ENCODE data around the gene EFCAB10.
"Not testable (repeated sequence)": the region's sequence is repeated elsewhere in the genome, so short reads cannot be mapped to it uniquely, and the experiment has no call there.

The EFCAB10 gene

DNA sequence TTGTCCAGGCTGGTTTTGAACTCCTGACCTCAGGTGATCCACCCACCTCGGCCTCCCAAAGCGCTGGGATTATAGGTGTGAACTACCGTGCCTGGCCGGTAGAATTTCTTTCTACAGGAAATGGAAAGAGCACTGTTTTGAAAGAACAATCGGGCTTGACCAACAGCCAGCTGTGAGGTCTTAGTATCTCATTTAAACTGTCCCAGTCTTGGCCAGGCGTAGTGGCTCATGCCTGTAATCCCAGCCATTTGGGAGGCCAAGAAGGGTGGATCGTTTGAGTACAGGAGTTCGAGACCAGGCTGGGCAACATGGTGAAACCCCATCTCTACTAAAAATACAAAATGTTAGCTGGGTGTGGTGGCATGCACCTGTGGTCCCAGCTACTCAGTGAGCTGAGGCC, 17.8 kb upstream of the EFCAB10 start:
- DNase-seq (ENCODE audit: low read depth) = not testable (repeated sequence)

DNA sequence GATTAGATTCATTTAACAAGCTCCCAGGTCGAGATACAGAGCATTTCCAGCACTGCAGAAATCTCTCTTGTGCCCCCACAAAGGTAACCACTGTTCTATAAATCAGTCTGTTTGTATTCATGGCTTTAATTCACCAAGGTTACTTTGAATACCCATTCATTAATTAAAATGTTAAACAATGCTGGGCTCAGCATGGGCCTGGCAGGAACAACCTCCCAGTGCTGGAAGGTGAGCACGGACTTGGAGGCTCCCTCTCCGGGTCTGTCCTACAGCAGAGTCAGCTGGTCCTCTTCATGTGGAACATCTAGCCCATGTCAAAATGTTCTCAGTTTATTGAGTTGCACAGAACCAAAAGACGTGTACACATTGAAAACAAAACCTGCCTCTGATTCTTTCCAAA, 15.6 kb upstream of the EFCAB10 start:
- DNase-seq (ENCODE audit: low read depth) = no peak

- DNase-seq (ENCODE audit: low read depth) = no peak
Observed at GRCh38 chr7:105594034-105594433, 12.7 kb upstream of the EFCAB10 start.

GRCh38 chr7:105591522-105591921, 10.2 kb upstream of the EFCAB10 start:
- DNase-seq (ENCODE audit: low read depth) = no peak

- DNase-seq (ENCODE audit: low read depth) = no peak
Observed at GRCh38 chr7:105590793-105591192, 9.5 kb upstream of the EFCAB10 start.

- DNase-seq (ENCODE audit: low read depth) = peak; percentile 77
Observed at GRCh38 chr7:105589356-105590077, 8.2 kb upstream of the EFCAB10 start.

DNA sequence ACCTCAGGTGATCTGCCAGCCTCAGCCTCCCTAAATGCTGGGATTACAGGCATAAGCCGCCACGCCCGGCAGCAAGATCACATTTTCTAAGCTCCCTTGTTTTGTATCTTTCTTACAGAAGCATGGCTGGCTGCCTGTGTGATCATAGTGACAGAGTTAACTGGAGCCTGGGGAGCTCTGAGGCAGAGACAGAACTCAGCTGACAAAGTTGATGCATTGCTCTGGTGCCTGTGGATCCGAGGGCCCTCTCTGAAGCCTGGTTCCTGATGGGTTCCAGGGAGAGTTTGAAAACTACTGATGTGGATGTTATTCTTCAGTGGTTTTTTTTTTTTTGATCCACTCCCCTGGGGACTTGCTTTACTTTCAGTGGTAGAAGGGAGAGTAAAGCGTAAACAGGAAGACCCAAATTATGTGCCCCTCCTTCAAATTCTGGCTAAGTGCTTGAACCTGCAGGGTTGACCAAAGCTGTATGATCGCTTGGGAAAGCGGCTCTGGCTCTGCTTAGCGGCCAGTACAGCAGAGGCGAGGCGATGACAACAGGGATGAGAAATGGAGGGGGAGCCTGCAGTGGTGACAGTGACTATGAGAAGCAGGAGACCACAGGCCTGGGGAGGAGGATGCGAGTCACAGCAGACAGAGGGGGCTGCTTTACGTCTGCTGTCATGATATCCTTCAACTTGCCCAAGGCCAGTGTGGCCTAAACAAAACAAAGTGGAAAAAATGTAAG, 6.8 kb upstream of the EFCAB10 start:
- no peak for DNase-seq (ENCODE audit: low read depth)

GRCh38 chr7:105585850-105586500, 4.7 kb upstream of the EFCAB10 start:
- no peak for DNase-seq (ENCODE audit: low read depth)

DNA sequence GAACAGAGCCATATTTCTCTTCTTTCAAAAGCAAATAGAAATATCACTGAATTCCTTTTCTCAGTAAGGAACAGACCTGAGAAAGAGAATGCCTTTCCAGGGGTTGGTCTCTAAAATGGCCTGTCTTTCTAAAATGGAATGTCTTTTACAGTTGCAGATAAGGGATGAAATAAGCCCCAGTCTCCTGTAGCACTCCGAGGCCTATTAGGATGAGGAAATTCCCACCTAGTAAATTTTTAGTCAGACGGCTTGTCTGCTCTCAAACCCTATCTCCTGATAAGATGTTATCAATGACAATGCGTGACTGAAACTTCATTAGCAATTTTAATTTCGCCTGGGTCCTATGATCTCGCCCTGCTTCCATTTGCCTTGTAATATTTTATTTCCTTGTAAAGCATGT, 2.9 kb upstream of the EFCAB10 start:
- DNase-seq (ENCODE audit: low read depth) = no peak

GRCh38 chr7:105583061-105583460, 1.8 kb upstream of the EFCAB10 start:
- DNase-seq (ENCODE audit: low read depth) = no peak

GRCh38 chr7:105580022-105580740, 1.1 kb downstream of the EFCAB10 start:
- no peak for DNase-seq (ENCODE audit: low read depth)

DNA sequence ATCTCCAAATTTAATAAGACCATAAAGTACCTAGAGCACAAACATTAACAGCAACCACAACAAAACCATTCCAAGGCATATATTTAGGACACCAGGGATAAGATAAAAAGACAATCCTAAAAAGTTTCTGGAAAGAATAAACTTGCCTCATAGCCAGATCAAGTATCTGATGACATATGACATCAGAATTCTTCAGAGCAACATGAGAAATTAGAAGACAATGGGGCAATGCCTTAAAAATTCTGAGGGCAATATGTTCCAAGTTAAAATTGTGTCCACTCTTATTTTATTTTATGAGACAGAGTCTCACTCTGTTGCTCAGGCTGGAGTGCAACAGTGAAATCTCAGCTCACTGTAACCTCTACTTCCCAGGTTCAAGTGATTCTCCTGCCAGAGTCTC, 2.8 kb downstream of the EFCAB10 start:
- DNase-seq (ENCODE audit: low read depth) = no peak

GRCh38 chr7:105577251-105577650, 4.0 kb downstream of the EFCAB10 start:
- no peak for DNase-seq (ENCODE audit: low read depth)

- no peak for DNase-seq (ENCODE audit: low read depth)
Observed at GRCh38 chr7:105571891-105572290, 9.4 kb downstream of the EFCAB10 start.

- DNase-seq (ENCODE audit: low read depth) = no peak
Observed at GRCh38 chr7:105567821-105568220, 13.5 kb downstream of the EFCAB10 start.

DNA sequence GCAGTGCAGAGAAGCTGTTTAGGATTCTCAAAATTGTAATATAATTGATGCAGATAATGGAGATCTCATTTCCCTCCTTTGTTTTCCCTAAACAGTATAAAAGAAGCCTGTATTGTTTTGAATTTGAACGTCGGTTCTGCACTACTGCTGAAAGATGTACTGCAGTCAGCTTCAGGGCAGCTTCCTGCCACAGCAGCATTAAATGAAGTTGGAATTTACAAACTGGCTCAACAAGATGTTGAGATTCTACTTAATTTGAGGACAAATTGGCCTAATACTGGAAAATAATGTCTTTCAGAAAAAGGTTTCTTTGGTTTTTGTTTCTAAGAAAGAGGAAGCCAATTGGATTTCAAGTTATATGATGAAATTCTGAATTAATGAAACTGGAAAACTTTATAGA, 14.3 kb downstream of the EFCAB10 start:
- DNase-seq (ENCODE audit: low read depth) = no peak

DNA sequence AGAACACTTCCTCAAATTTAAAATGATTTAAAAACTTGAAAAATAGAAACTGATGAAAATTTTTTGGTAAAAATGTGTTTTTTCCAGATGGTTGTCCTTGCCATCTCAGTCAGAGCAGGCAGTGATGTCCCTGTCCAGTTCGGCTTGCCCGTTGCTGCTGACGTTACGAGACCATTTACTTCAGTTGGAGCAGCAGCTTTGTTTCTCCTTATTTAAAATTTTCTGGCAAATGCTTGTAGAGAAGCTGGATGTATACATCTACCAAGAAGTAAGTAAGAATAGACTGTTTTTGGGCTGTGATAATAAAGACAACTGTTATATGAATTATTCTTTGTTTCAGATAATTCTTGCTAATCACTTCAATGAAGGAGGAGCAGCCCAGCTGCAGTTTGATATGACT, 16.1 kb downstream of the EFCAB10 start:
- DNase-seq (ENCODE audit: low read depth) = no peak

DNA sequence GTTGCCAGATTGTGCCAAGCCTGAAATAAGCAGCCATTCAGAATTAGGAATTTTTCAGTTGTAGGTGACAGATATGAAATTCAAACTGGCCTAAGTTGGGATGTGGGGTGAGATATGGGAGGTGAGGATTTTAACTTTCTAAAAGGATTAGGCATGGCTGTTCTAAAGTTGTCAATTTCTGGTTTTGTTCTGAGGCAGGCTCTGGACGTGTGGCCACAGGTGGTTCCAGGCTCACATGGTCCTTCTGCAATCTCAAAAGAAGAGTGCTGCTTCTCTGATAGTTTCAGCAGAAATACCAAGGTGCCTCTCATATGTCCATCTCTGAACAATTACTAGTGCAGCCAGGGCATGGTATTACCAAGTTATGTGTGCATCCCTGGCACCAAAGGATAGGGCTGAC, 21.4 kb downstream of the EFCAB10 start:
- no peak for DNase-seq (ENCODE audit: low read depth)

- DNase-seq (ENCODE audit: low read depth) = no peak
Observed at GRCh38 chr7:105538339-105538738, 43.0 kb downstream of the EFCAB10 start.

GRCh38 chr7:105532709-105533460, 48.4 kb downstream of the EFCAB10 start:
- no peak for DNase-seq (ENCODE audit: low read depth)

GRCh38 chr7:105531792-105532671, 49.3 kb downstream of the EFCAB10 start, which contains the start of gene RINT1:
RINT1 (plus strand) TSS chr7:105532201; CDS start chr7:105532316, 115 bp downstream.
- peak; percentile 87 for DNase-seq (ENCODE audit: low read depth)

Data from iris pigment epithelial cell (primary cell).